ENCODE results near the gene KCNK1.
"Not testable (repeated sequence)": the region's sequence is repeated elsewhere in the genome, so short reads cannot be mapped to it uniquely, and the experiment has no call there.

GRCh38 chr1:233686653-233687052 lies 72.7 kb downstream of the KCNK1 start:
- not testable (repeated sequence) for TF ChIP-seq POLR2AphosphoS5, POLR2A, CTCF (IDR thresholded peaks at IDR 0.05)
